ENCODE data around the gene CREG2. TPM values are rescaled to one million over a fixed set of nuclear protein-coding genes. Genes with fewer than 3 reads are reported as not detected.

The CREG2 gene
- total RNA-seq, 1 donor from 2014 or later, result not detected

- Histone ChIP-seq H3K27me3 (peaks cover 13% of the 10 kb centered on the region), H3K4me1 (no peaks in the 10 kb centered on the region), H3K27ac (no peak overlapping the region), H3K4me3 (no peak overlapping the region), H3K36me3 (no peaks in the 10 kb centered on the region), H3K9me3 (no peaks in the 10 kb centered on the region)
- no peak for TF ChIP-seq CTCF (IDR thresholded peaks at IDR 0.05)
- intact Hi-C loops (cut with DNase I), result no loop called here
- ATAC-seq, result no peak
- DNase-seq, result no peak
Measured at GRCh38 chr2:101395545-101396315, 8.4 kb upstream of the CREG2 start.

- no peak for TF ChIP-seq CTCF (IDR thresholded peaks at IDR 0.05)
- H3K4me3 ChIP-seq, result no peak overlapping the region
- peaks cover 53% of the 10 kb centered on the region for H3K27me3 ChIP-seq
- peaks cover 11% of the 10 kb centered on the region for H3K4me1 ChIP-seq
- H3K36me3 ChIP-seq, result no peaks in the 10 kb centered on the region
- no peaks in the 10 kb centered on the region for H3K9me3 ChIP-seq
- ATAC-seq (no peak), DNase-seq (no peak)
- H3K27ac ChIP-seq, result no peak overlapping the region
- intact Hi-C loops (cut with DNase I), result no loop called here
Measured at GRCh38 chr2:101388232-101388631, 929 bp upstream of the CREG2 start.

GRCh38 chr2:101386599-101387150 is 628 bp downstream of the CREG2 start:
- TF ChIP-seq CTCF (IDR thresholded peaks at IDR 0.05), result no peak
- intact Hi-C loops (cut with DNase I), result no loop called here
- H3K36me3 ChIP-seq, result no peaks in the 10 kb centered on the region
- H3K4me3 ChIP-seq, result peak overlapping the region; percentile 39
- DNase-seq, result no peak
- peaks cover 53% of the 10 kb centered on the region for H3K27me3 ChIP-seq
- H3K27ac ChIP-seq, result no peak overlapping the region
- ATAC-seq, result peak; percentile 56
- peaks cover 11% of the 10 kb centered on the region for H3K4me1 ChIP-seq
- H3K9me3 ChIP-seq, result no peaks in the 10 kb centered on the region

GRCh38 chr2:101383016-101383541 is 4.2 kb downstream of the CREG2 start:
- H3K4me1 ChIP-seq, result peaks cover 11% of the 10 kb centered on the region
- peaks cover 36% of the 10 kb centered on the region for H3K27me3 ChIP-seq
- H3K4me3 ChIP-seq, result no peak overlapping the region
- no peaks in the 10 kb centered on the region for H3K9me3 ChIP-seq
- TF ChIP-seq CTCF (IDR thresholded peaks at IDR 0.05), result no peak
- no peaks in the 10 kb centered on the region for H3K36me3 ChIP-seq
- ATAC-seq (no peak), DNase-seq (no peak)
- intact Hi-C loops (cut with DNase I), result no loop called here
- no peak overlapping the region for H3K27ac ChIP-seq

- peaks cover 30% of the 10 kb centered on the region for H3K27me3 ChIP-seq
- peaks cover 6% of the 10 kb centered on the region for H3K4me1 ChIP-seq
- H3K9me3 ChIP-seq, result no peaks in the 10 kb centered on the region
- no peak for ATAC-seq
- intact Hi-C loops (cut with DNase I), result no loop called here
- DNase-seq, result no peak
- H3K36me3 ChIP-seq, result no peaks in the 10 kb centered on the region
- H3K4me3 ChIP-seq, result no peak overlapping the region
- no peak for TF ChIP-seq CTCF (IDR thresholded peaks at IDR 0.05)
- H3K27ac ChIP-seq, result no peak overlapping the region
Measured at GRCh38 chr2:101382442-101382841, 4.9 kb downstream of the CREG2 start.

All from upper lobe of right lung (tissue), 1 donor.